ENCODE results near the gene WWOX. TPM values are rescaled to one million over a fixed set of nuclear protein-coding genes. Genes with fewer than 3 reads are reported as not detected.

WWOX gene
- total and polyA plus RNA-seq, 2 donors (not counting 1 experiment from before 2014, with no cell fraction given), result 10.5 to 42.3 TPM

GRCh38 chr16:78775161-78775561 is 675.7 kb downstream of the WWOX start:
- TF ChIP-seq CTCF (IDR thresholded peaks at IDR 0.05) (no peak), EZH2 (IDR thresholded peaks at IDR 0.05; ENCODE audit: borderline replicate concordance, insufficient read depth, low read depth, low read length, poor library complexity, severe bottlenecking) (no peak)
- H3K4me1 ChIP-seq (ENCODE audit: control insufficient read depth in 2 of 2, insufficient read depth in 2 of 2, low read length in 2 of 2), result peaks cover 9 to 10% of the 10 kb centered on the region in 2 donors
- no peak overlapping the region for H3K27ac Mint-ChIP-seq
- intact Hi-C loops (cut with micrococcal nuclease), result loop anchor here (10.0 kb wide), 1 partner anchor 830 kb away; the partner anchor contains the start of gene MAF
- H3K4me1 Mint-ChIP-seq, result peaks cover 14% of the 10 kb centered on the region
- H3K36me3 ChIP-seq (replicated peaks in 1 of 2; ENCODE audit: control extremely low read depth in 1 of 2, control insufficient read depth in 1 of 2, extremely low read depth in 1 of 2, insufficient read depth in 2 of 2, low read length in 1 of 2), result no peaks in the 10 kb centered on the region
- H3K27ac ChIP-seq (ENCODE audit: low read length in 2 of 2), result no peak overlapping the region
- WGBS (ENCODE audit: insufficient coverage), result 20% methylated on average over 1 of the region's 6 CpGs
- H3K9me3 ChIP-seq (ENCODE audit: control extremely low read depth in 1 of 3, control insufficient read depth in 2 of 3, insufficient read depth in 1 of 3, low read length in 2 of 3), result no peaks in the 10 kb centered on the region
- no peak overlapping the region for H3K4me3 ChIP-seq (ENCODE audit: control extremely low read depth in 1 of 5, extremely low read depth in 1 of 5, insufficient read depth in 1 of 5, low read depth in 2 of 5, low read length in 4 of 5)
- H3K4me3 Mint-ChIP-seq, result no peak overlapping the region
- H3K79me2 ChIP-seq (ENCODE audit: control insufficient read depth, insufficient read depth, low read length), result peaks cover 8% of the 10 kb centered on the region
- no peak overlapping the region for H3K9ac ChIP-seq (ENCODE audit: low read length)
- H3K27me3 Mint-ChIP-seq, result peaks cover 5% of the 10 kb centered on the region
- no peaks in the 10 kb centered on the region for H3K9me3 Mint-ChIP-seq (ENCODE audit: insufficient read depth)
- no peak overlapping the region for H2AFZ ChIP-seq (ENCODE audit: insufficient read depth, low read depth, low read length, poor library complexity, severe bottlenecking)
- H3K4me2 ChIP-seq (replicated peaks; ENCODE audit: low read depth, low read length, poor library complexity, severe bottlenecking), result no peak overlapping the region
- ChIA-PET POLR2A (no interaction called here), CTCF (no interaction called here)
- ATAC-seq (ENCODE audit: low read depth), result no peak
- peaks cover 26% of the 10 kb centered on the region for H4K20me1 ChIP-seq (ENCODE audit: control insufficient read depth, insufficient read depth, low read length, poor library complexity, severe bottlenecking)
- DNase-seq, result no peak
- no peaks in the 10 kb centered on the region for H3K27me3 ChIP-seq (replicated peaks in 1 of 4; ENCODE audit: control extremely low read depth in 1 of 4, control insufficient read depth in 3 of 4, insufficient read depth in 4 of 4, low read length in 3 of 4)

- CTCF ChIA-PET, result interaction anchor here (3.9 kb wide), 1 partner anchor 8 kb away, joined by 20 read pairs; no protein-coding TSS in a partner anchor
- Histone ChIP-seq H3K4me3 (ENCODE audit: control extremely low read depth in 1 of 5, extremely low read depth in 1 of 5, insufficient read depth in 1 of 5, low read depth in 2 of 5, low read length in 4 of 5) (no peak overlapping the region), H3K9me3 (ENCODE audit: control extremely low read depth in 1 of 3, control insufficient read depth in 2 of 3, insufficient read depth in 1 of 3, low read length in 2 of 3) (no peaks in the 10 kb centered on the region), H3K36me3 (replicated peaks in 1 of 2; ENCODE audit: control extremely low read depth in 1 of 2, control insufficient read depth in 1 of 2, extremely low read depth in 1 of 2, insufficient read depth in 2 of 2, low read length in 1 of 2) (peaks cover 0 to 4% of the 10 kb centered on the region in 2 experiments), H3K27me3 (replicated peaks in 1 of 4; ENCODE audit: control extremely low read depth in 1 of 4, control insufficient read depth in 3 of 4, insufficient read depth in 4 of 4, low read length in 3 of 4) (no peaks in the 10 kb centered on the region), H3K4me2 (replicated peaks; ENCODE audit: low read depth, low read length, poor library complexity, severe bottlenecking) (no peak overlapping the region), H4K20me1 (ENCODE audit: control insufficient read depth, insufficient read depth, low read length, poor library complexity, severe bottlenecking) (peaks cover 26% of the 10 kb centered on the region), H2AFZ (ENCODE audit: insufficient read depth, low read depth, low read length, poor library complexity, severe bottlenecking) (no peak overlapping the region), H3K79me2 (ENCODE audit: control insufficient read depth, insufficient read depth, low read length) (peaks cover 8% of the 10 kb centered on the region), H3K4me1 (ENCODE audit: control insufficient read depth in 2 of 2, insufficient read depth in 2 of 2, low read length in 2 of 2) (no peaks in the 10 kb centered on the region), H3K9ac (ENCODE audit: low read length) (no peak overlapping the region), H3K27ac (ENCODE audit: low read length in 2 of 2) (no peak overlapping the region)
- POLR2A ChIA-PET, result interaction anchor here (0.6 kb wide), 2 partner anchors 8 to 45 kb away, joined by 4 to 5 read pairs; no protein-coding TSS in a partner anchor
- no peak for TF ChIP-seq EZH2 (IDR thresholded peaks at IDR 0.05; ENCODE audit: borderline replicate concordance, insufficient read depth, low read depth, low read length, poor library complexity, severe bottlenecking)
- DNase-seq (no peak), ATAC-seq (ENCODE audit: low read depth) (no peak)
- Mint-ChIP-seq H3K27me3 (peaks cover 5% of the 10 kb centered on the region), H3K27ac (no peak overlapping the region), H3K4me3 (no peak overlapping the region), H3K4me1 (peaks cover 7% of the 10 kb centered on the region), H3K9me3 (ENCODE audit: insufficient read depth) (no peaks in the 10 kb centered on the region)
- intact Hi-C loops (cut with micrococcal nuclease), result loop anchor here (10.0 kb wide), 1 partner anchor 826 kb away; the partner anchor contains the start of gene MAF
- 76% methylated on average over 7 of the region's 17 CpGs for WGBS (ENCODE audit: insufficient coverage)
Observed at GRCh38 chr16:78778101-78779004, 678.9 kb downstream of the WWOX start.
